GM12875 (cell line): ENCODE data around the gene MARCOL.

Experiments
- H3K4me3 ChIP-seq: one replicate; pipeline ENCODE4 v1.5.1; 2011; ENCODE audit warnings: low read depth, low read length, control low read depth
- CTCF ChIP-seq: IDR thresholded peaks from 2 replicates; pipeline ENCODE4 v1.5.1; 2011; ENCODE audit warnings: low read depth, mild to moderate bottlenecking, control low read depth, inconsistent platforms, low read length, moderate library complexity, borderline replicate concordance; ENCODE audit not compliant: insufficient read depth

MARCOL gene

DNA sequence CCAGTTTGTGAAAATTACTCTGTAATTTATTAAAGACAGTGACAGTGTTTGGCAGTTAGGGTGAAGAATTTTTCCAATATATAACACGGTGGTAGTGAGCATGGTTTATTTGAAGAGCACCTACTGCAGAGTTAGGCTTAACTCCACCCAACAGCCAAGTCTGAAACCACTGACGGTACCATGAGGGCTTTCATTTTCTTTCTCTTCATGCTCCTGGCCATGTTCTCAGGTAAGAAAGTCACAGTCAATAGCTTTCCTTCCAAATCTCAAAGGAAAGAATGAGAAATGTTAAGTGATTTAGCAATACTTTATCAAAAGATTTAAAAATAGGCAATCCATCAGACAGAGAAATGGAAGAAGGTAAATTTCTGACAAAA, at the start of gene MARCOL:
Gene MARCOL, plus strand, starts transcription at position 108 of the 377 bp plus-strand sequence. Its CDS starts 73 bp downstream, at position 181.
- H3K4me3 ChIP-seq: no peak within 1 kb of the TSS
- TF ChIP-seq CTCF: no peak

- no peak for TF ChIP-seq CTCF
- no peak overlapping the region for H3K4me3 ChIP-seq
Measured at GRCh38 chr5:148191010-148191409, 47.3 kb upstream of the MARCOL start.

DNA sequence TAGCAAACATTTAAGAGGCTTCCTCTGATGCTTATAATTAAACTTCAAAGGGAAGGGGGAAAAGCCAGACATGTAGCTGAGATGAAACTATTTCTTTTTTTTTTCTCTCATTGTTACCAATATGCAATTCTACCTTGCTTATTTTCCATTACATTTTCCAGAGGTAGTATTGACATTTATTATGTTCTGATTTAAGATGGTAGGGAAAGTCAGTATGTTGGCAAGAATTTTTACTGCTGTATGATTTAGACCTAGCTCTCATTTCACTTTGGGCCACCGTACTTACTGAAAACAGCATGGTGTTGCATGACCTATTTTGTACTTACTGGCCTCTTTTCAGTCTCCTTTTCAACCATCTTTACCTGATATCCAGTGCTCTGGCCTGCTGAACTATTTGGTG, 45.1 kb upstream of the MARCOL start:
- no peak overlapping the region for H3K4me3 ChIP-seq
- TF ChIP-seq CTCF: no peak

- no peak for TF ChIP-seq CTCF
- no peak overlapping the region for H3K4me3 ChIP-seq
Measured at GRCh38 chr5:148201151-148201550, 37.2 kb upstream of the MARCOL start.

GRCh38 chr5:148202531-148203203, 35.7 kb upstream of the MARCOL start, which contains the start of gene SPINK6:
SPINK6 (plus strand) TSS chr5:148203042; CDS start chr5:148203097, 55 bp downstream.
- TF ChIP-seq CTCF: no peak
- H3K4me3 ChIP-seq: no peak within 1 kb of the TSS

GRCh38 chr5:148205044-148205806, 33.1 kb upstream of the MARCOL start:
- TF ChIP-seq CTCF: no peak
- H3K4me3 ChIP-seq: no peak overlapping the region

- TF ChIP-seq CTCF: no peak
- H3K4me3 ChIP-seq: no peak overlapping the region
Measured at GRCh38 chr5:148205865-148206264, 32.5 kb upstream of the MARCOL start.
